ENCODE measurements around the gene RALGAPA2. TPM values are rescaled to one million over a fixed set of nuclear protein-coding genes. Genes with fewer than 3 reads are reported as not detected.

RALGAPA2 gene
- total RNA-seq, 6 experiments from 2014 or later = 2.4 to 3.7 (median 3.2) TPM

DNA sequence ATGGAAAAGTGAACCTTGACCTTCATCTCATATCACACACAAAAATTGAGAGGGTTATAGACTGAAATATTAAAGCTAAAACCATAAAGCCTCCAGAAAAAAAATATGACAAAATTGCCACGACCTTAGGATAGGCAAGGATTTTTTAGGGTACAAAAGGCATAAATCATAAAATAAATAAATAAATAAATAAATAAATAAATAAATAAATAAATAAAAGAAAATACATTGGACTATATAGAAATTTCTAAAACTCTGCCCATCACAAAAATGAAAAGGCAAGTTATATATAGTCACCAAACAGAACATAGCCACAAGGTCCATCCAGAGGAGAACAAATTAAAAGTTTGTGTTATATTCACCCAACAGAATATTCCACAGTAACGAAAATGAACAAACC is 235.9 kb downstream of the RALGAPA2 start:
- no peaks in the 10 kb centered on the region for H3K27me3 Mint-ChIP-seq (ENCODE audit: insufficient read depth)
- no peak for DNase-seq
- H3K27ac Mint-ChIP-seq = no peak overlapping the region
- no peaks in the 10 kb centered on the region for H3K36me3 Mint-ChIP-seq (ENCODE audit: low read depth)
- H3K4me3 Mint-ChIP-seq = no peak overlapping the region
- no peak for TF ChIP-seq CTCF (IDR thresholded peaks at IDR 0.05)
- H3K4me1 Mint-ChIP-seq (ENCODE audit: low read depth) = peaks cover 13% of the 10 kb centered on the region
- H3K9me3 Mint-ChIP-seq = no peaks in the 10 kb centered on the region

- no peaks in the 10 kb centered on the region for H3K9me3 Mint-ChIP-seq
- no peak overlapping the region for H3K27ac Mint-ChIP-seq
- H3K27me3 Mint-ChIP-seq (ENCODE audit: insufficient read depth) = no peaks in the 10 kb centered on the region
- no peaks in the 10 kb centered on the region for H3K4me1 Mint-ChIP-seq (ENCODE audit: low read depth)
- H3K36me3 Mint-ChIP-seq (ENCODE audit: low read depth) = no peaks in the 10 kb centered on the region
- no peak for DNase-seq
- H3K4me3 Mint-ChIP-seq = no peak overlapping the region
- no peak for TF ChIP-seq CTCF (IDR thresholded peaks at IDR 0.05)
Measured at GRCh38 chr20:20473657-20474056, 238.8 kb downstream of the RALGAPA2 start.

- Mint-ChIP-seq H3K4me3 (no peak overlapping the region), H3K36me3 (ENCODE audit: low read depth) (no peaks in the 10 kb centered on the region), H3K9me3 (no peaks in the 10 kb centered on the region), H3K27me3 (ENCODE audit: insufficient read depth) (no peaks in the 10 kb centered on the region), H3K27ac (no peak overlapping the region), H3K4me1 (ENCODE audit: low read depth) (no peaks in the 10 kb centered on the region)
- DNase-seq = no peak
- TF ChIP-seq CTCF (IDR thresholded peaks at IDR 0.05) = no peak
Measured at GRCh38 chr20:20472684-20473274, 239.7 kb downstream of the RALGAPA2 start.

- TF ChIP-seq CTCF (IDR thresholded peaks at IDR 0.05) = no peak
- Mint-ChIP-seq H3K27me3 (ENCODE audit: insufficient read depth) (peaks cover 2% of the 10 kb centered on the region), H3K9me3 (no peaks in the 10 kb centered on the region), H3K4me1 (ENCODE audit: low read depth) (peaks cover 24% of the 10 kb centered on the region), H3K4me3 (no peak overlapping the region; the same call in 1 of the 2 replicates), H3K36me3 (ENCODE audit: low read depth) (no peaks in the 10 kb centered on the region), H3K27ac (peak overlapping the region; percentile 89)
- peak; percentile 73 for DNase-seq
Measured at GRCh38 chr20:20466341-20466879, 246.0 kb downstream of the RALGAPA2 start.

DNA sequence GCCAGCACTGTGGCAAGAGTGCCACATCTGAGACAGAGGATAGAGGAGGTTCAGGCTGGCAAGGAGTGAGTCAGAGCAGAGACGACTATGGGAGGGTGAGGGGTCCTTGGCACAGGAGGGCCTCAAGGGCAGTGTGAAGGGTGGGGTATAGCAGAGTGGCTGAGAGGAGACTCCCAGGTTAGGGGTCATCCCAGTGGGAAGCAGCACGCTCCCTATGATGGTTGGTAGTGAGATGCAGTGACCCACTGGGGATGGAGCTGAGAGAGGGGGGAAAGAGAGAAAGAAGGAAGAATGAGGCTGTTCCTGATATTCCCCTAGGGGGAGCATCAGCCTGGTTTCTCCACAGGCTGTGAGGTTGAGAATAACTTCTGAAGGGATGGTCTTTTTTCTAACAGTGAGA is 247.2 kb downstream of the RALGAPA2 start:
- Mint-ChIP-seq H3K4me1 (ENCODE audit: low read depth) (peaks cover 24% of the 10 kb centered on the region), H3K27ac (no peak overlapping the region; the same call in 1 of the 2 replicates), H3K9me3 (no peaks in the 10 kb centered on the region), H3K36me3 (ENCODE audit: low read depth) (no peaks in the 10 kb centered on the region), H3K27me3 (ENCODE audit: insufficient read depth) (peaks cover 2% of the 10 kb centered on the region), H3K4me3 (no peak overlapping the region)
- TF ChIP-seq CTCF (IDR thresholded peaks at IDR 0.05) = peak; percentile 65
- DNase-seq = no peak
